HUES64 (cell line): Measurements from ENCODE around the gene ACER3.
"Not testable (repeated sequence)": the region's sequence is repeated elsewhere in the genome, so short reads cannot be mapped to it uniquely, and the experiment has no call there.

Experiments
- H3K27ac ChIP-seq: 2 replicates; pipeline ENCODE4 v1.7.0; 2013; ENCODE audit warnings: low read depth, low read length, inconsistent platforms
- H3K27me3 ChIP-seq: 2 replicates; pipeline ENCODE4 v1.6.1; 2013; ENCODE audit warnings: mild to moderate bottlenecking, low read length; ENCODE audit not compliant: insufficient read depth
- H3K36me3 ChIP-seq: 2 replicates; pipeline ENCODE4 v1.6.1; 2013; ENCODE audit warnings: mild to moderate bottlenecking, low read length; ENCODE audit not compliant: insufficient read depth
- H3K4me1 ChIP-seq: 2 replicates; pipeline ENCODE4 v1.6.1; 2013; ENCODE audit warnings: mild to moderate bottlenecking, low read length, moderate library complexity; ENCODE audit not compliant: insufficient read depth
- H3K4me3 ChIP-seq: 2 replicates; pipeline ENCODE4 v1.5.1; 2013; ENCODE audit warnings: mild to moderate bottlenecking, low read length, moderate library complexity
- H3K9ac ChIP-seq: 2 replicates; pipeline ENCODE4 v1.6.1; 2013; ENCODE audit warnings: mild to moderate bottlenecking, low read depth, low read length
- H3K9me3 ChIP-seq: 2 replicates; pipeline ENCODE4 v1.6.1; 2013; ENCODE audit warnings: low read depth, low read length; ENCODE audit not compliant: insufficient read depth
- WGBS: fragments of 150-250, 120-280 bp; methylation state at CpG from one replicate; pipeline ENCODE4 v1.1.7; 2013; ENCODE audit warnings: missing lambda C conversion rate; 5-methylcytosine and 5-hydroxymethylcytosine counted together

Gene ACER3

GRCh38 chr11:76825726-76826396 is 34.9 kb upstream of the ACER3 start:
- H3K9me3 ChIP-seq, result 0 out of 2 replicates have a peak, but pooled peaks cover 4% of the 10 kb centered on the region
- H3K9ac ChIP-seq, result no peak overlapping the region
- H3K27me3 ChIP-seq, result no peaks in the 10 kb centered on the region
- peaks cover 2% of the 10 kb centered on the region; the same call in 1 of the 2 replicates for H3K4me1 ChIP-seq
- no peaks in the 10 kb centered on the region for H3K36me3 ChIP-seq
- H3K4me3 ChIP-seq, result no peak overlapping the region
- H3K27ac ChIP-seq, result no peak overlapping the region
- 93% methylated on average over 1 of the region's 1 CpG for WGBS

GRCh38 chr11:76826508-76826907 is 34.2 kb upstream of the ACER3 start:
- no CpG with 5 or more reads among the region's 3 CpGs for WGBS
- H3K27me3 ChIP-seq, H3K9me3 ChIP-seq, H3K4me1 ChIP-seq, H3K9ac ChIP-seq, H3K36me3 ChIP-seq, H3K27ac ChIP-seq, H3K4me3 ChIP-seq: not testable (repeated sequence)

DNA sequence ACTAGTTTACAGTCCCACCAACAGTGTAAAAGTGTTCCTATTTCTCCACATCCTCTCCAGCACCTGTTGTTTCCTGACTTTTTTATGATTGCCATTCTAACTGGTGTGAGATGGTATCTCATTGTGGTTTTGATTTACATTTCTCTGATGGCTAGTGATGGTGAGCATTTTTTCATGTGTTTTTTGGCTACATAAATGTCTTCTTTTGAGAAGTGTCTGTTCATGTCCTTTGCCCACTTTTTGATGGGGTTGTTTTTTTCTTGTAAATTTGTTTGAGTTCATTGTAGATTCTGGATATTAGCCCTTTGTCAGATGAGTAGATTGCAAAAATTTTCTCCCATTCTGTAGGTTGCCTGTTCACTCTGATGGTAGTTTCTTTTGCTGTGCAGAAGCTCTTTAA is 33.7 kb upstream of the ACER3 start:
- H3K9me3 ChIP-seq, H3K27me3 ChIP-seq, H3K4me3 ChIP-seq, H3K27ac ChIP-seq, H3K36me3 ChIP-seq, H3K9ac ChIP-seq, H3K4me1 ChIP-seq: not testable (repeated sequence)

DNA sequence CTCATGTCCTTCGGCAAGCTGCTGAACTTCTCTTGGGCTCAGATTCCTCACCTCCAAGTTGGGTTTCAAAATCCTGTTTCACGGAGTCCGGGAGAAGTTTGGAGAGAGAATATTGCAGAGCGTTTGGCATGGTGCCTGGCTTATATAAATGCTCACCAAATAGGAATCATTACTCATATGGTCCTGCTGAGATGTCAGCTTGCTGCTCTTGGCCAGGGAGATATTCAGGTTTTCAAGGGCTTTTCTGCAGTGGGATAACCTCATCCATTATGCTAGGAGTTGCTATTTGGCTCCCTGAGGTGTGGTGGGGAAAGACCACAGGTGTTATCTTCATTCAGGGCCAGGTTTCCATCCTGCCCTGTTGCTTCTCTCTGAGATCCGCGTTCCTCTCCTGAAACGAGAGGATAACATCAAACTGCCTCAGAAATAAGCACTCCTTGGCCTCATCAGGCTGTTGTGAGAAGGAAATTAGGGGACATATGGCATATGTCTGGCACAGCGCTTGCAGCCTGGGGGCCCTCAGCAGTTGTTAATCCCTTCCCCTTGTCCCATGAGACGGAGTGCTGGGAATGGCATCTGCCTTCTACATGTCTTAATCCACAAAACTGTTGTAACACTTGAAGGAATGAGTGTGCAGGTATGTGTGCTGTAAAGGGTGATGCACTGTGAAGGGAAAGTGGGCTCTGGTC is 29.9 kb upstream of the ACER3 start:
- H3K27me3 ChIP-seq, result no peaks in the 10 kb centered on the region
- no peak overlapping the region for H3K27ac ChIP-seq
- H3K4me3 ChIP-seq, result no peak overlapping the region
- no peaks in the 10 kb centered on the region for H3K9me3 ChIP-seq
- 97% methylated on average over 9 of the region's 9 CpGs for WGBS
- H3K4me1 ChIP-seq, result no peaks in the 10 kb centered on the region
- no peak overlapping the region for H3K9ac ChIP-seq
- H3K36me3 ChIP-seq, result no peaks in the 10 kb centered on the region

GRCh38 chr11:76831686-76832310 is 28.9 kb upstream of the ACER3 start:
- WGBS, result 87% methylated on average over 3 of the region's 4 CpGs
- Histone ChIP-seq H3K4me1 (no peaks in the 10 kb centered on the region), H3K9ac (no peak overlapping the region), H3K27ac (no peak overlapping the region), H3K4me3 (no peak overlapping the region), H3K9me3 (no peaks in the 10 kb centered on the region), H3K36me3 (no peaks in the 10 kb centered on the region), H3K27me3 (no peaks in the 10 kb centered on the region)

GRCh38 chr11:76832361-76832760 is 28.4 kb upstream of the ACER3 start:
- Histone ChIP-seq H3K4me1 (no peaks in the 10 kb centered on the region; the same call in 1 of the 2 replicates), H3K27ac (no peak overlapping the region), H3K27me3 (no peaks in the 10 kb centered on the region), H3K36me3 (no peaks in the 10 kb centered on the region), H3K9ac (no peak overlapping the region), H3K9me3 (no peaks in the 10 kb centered on the region), H3K4me3 (no peak overlapping the region)

- Histone ChIP-seq H3K4me1 (peaks cover 11% of the 10 kb centered on the region; the same call in 1 of the 2 replicates), H3K27me3 (no peaks in the 10 kb centered on the region), H3K27ac (no peak overlapping the region), H3K36me3 (no peaks in the 10 kb centered on the region), H3K9me3 (no peaks in the 10 kb centered on the region), H3K9ac (no peak overlapping the region), H3K4me3 (no peak overlapping the region)
- 91% methylated on average over 3 of the region's 3 CpGs for WGBS
These were observed 26.6 kb upstream of the ACER3 start for GRCh38 chr11:76834151-76834550.

- Histone ChIP-seq H3K36me3 (no peaks in the 10 kb centered on the region), H3K4me1 (peaks cover 13% of the 10 kb centered on the region; the same call in 1 of the 2 replicates), H3K27ac (no peak overlapping the region), H3K4me3 (no peak overlapping the region), H3K27me3 (no peaks in the 10 kb centered on the region), H3K9ac (no peak overlapping the region), H3K9me3 (no peaks in the 10 kb centered on the region)
- WGBS, result 92% methylated on average over 2 of the region's 2 CpGs
These were observed 25.7 kb upstream of the ACER3 start for GRCh38 chr11:76835036-76835435.

- no peak overlapping the region for H3K27ac ChIP-seq
- WGBS, result 85% methylated on average over 5 of the region's 5 CpGs
These were observed 24.6 kb upstream of the ACER3 start for GRCh38 chr11:76835928-76836612.

GRCh38 chr11:76836613-76837291 is 24.0 kb upstream of the ACER3 start:
- H3K9ac ChIP-seq, result no peak overlapping the region
- WGBS, result 89% methylated on average over 11 of the region's 11 CpGs
- no peaks in the 10 kb centered on the region for H3K27me3 ChIP-seq
- H3K4me1 ChIP-seq, result peaks cover 13% of the 10 kb centered on the region; the same call in 1 of the 2 replicates
- no peaks in the 10 kb centered on the region for H3K9me3 ChIP-seq
- H3K4me3 ChIP-seq, result no peak overlapping the region
- no peaks in the 10 kb centered on the region for H3K36me3 ChIP-seq
- no peak overlapping the region for H3K27ac ChIP-seq

More at GRCh38 chr11:76835928-76836612, 24.6 kb upstream of the ACER3 start:
- Histone ChIP-seq H3K4me1 (peaks cover 13% of the 10 kb centered on the region; the same call in 1 of the 2 replicates), H3K36me3 (no peaks in the 10 kb centered on the region), H3K4me3 (no peak overlapping the region), H3K9ac (no peak overlapping the region), H3K27me3 (no peaks in the 10 kb centered on the region), H3K9me3 (no peaks in the 10 kb centered on the region)
